Mammary epithelial cell (primary cell): ENCODE data around the gene PRKN.

ENCODE experiments used
- CTCF ChIP-seq, 2 donors: IDR thresholded peaks in 1 of 2; conservative IDR thresholded peaks in 1 of 2; 2 replicates each; pipeline ENCODE4 v1.5.1; 2011 to 2012; ENCODE audit warnings: inconsistent platforms in 2 of 2, low read length in 2 of 2, mild to moderate bottlenecking in 2 of 2, control low read depth in 1 of 2, low read depth in 1 of 2; ENCODE audit not compliant: insufficient read depth in 1 of 2; ENCODE audit errors: extremely low read depth in 1 of 2
- EZH2 ChIP-seq: IDR thresholded peaks from 2 replicates; pipeline ENCODE4 v1.6.1; 2012; ENCODE audit warnings: low read length, inconsistent platforms, borderline replicate concordance

- TF ChIP-seq CTCF (conservative IDR thresholded peaks at IDR 0.05 in 1 of 2, IDR thresholded peaks at IDR 0.05 in 1 of 2; ENCODE audit: extremely low read depth in 1 of 2, insufficient read depth in 1 of 2, low read depth in 1 of 2, low read length in 2 of 2) (no peak), EZH2 (no peak)
These were observed 186.5 kb downstream of the PRKN start for GRCh38 chr6:162541019-162541601.
